GM19452 (cell line): ENCODE data around the gene FAM50A.

Experiments
- ATAC-seq: cut with Tn5 transposase; IDR thresholded peaks from one replicate; pipeline ENCODE4 v1.9.1; 2021; ENCODE audit not compliant: unreplicated experiment

Gene FAM50A

DNA sequence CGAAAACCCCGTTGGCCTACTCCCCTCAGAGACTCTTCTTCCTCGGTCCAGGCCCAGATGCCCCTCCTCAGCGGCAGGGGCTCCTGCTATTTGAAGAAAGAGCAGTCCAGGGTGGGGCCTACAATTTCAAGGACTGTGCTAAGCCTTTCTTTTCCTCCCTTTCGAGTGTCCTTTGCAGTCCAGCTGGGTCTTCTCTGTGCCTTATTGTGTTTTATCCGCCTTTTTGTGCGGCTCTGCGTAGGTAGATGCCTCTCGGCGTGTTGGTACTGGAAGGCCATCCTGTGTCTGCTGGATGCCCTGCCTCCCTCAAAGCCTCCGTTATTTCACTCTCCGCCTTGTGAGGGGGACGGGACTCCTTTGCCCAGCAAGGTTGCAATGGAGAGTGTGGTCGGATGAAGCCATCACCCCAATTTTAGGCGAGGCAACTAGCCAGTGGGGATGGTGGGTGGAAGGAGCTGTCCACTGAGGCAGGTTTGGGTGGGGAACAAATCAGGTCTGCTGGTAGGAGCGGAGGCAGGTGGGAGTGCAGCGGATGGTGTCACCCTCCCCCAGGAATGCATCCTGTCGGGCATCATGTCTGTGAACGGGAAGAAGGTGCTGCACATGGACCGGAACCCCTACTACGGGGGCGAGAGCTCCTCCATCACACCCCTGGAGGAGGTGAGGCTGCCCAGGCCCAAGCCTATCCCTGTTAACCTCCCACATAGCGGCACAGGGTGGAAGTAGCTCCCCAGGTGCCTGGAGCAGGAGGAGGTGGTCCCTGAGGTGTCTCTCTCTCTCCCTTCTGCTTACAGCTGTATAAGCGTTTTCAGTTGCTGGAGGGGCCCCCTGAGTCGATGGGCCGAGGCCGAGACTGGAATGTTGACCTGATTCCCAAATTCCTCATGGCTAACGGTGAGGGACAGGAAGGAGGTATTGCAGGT is 5.7 kb upstream of the FAM50A start:
- no peak for ATAC-seq

DNA sequence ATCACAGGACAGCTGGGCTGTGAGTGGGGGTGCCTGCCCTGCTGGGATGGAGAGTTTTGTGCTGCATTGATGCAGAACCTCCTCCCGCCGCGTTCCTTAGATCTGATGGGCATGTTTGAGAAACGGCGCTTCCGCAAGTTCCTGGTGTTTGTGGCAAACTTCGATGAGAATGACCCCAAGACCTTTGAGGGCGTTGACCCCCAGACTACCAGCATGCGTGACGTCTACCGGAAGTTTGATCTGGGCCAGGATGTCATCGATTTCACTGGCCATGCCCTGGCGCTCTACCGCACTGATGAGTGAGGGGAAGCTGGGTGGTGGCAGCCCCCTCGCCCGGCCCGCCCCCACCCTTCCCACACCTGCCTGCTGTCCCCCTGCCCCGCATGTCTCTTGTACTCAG is 4.1 kb upstream of the FAM50A start:
- no peak for ATAC-seq

DNA sequence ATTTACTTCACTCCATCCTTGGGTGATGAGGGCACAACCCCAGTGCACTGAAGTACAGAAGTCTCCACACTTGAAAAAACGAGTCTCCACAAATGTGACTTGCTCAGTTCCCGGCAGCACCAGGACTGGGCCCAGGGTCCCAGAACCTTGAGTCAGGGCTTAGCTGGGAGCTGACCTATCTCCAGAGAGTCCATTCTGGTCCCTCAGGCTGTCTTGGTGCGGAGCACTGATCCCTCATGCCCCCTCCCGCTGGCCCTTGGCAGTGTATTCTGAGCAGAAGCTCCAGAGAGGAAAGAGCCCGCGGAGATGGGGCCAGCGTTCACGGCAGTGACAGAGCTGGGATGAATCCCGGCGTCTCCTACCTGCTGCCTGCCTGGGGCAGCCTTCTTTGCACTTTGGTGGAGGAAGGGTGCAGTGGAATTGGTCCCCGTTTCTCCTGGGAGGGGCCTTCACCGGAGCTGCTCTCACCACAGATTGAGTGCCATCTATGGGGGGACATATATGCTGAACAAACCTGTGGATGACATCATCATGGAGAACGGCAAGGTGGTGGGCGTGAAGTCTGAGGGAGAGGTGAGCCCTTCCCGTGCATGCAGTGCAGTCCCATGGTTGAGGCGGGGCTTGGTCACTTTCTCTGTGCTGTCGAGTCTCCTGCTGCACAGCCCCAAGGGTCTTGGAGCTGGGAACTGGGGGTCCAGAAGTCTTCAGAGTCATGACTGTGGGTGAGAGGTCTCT is 3.2 kb upstream of the FAM50A start:
- no peak for ATAC-seq

DNA sequence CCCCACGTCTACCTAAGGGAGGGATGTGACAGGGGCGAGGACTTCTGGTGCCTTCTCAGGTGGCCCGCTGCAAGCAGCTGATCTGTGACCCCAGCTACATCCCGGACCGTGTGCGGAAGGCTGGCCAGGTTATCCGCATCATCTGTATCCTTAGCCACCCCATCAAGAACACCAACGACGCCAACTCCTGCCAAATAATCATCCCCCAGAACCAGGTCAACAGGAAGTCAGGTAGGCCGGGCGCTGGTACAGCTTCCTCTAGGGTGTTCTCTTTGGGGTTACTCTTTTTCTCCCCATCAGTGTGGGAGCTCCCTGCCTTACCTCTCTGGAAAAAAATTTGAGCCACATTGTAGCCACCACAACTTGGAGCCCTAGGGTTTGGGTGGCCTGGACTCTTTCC is 2.4 kb upstream of the FAM50A start:
- no peak for ATAC-seq

DNA sequence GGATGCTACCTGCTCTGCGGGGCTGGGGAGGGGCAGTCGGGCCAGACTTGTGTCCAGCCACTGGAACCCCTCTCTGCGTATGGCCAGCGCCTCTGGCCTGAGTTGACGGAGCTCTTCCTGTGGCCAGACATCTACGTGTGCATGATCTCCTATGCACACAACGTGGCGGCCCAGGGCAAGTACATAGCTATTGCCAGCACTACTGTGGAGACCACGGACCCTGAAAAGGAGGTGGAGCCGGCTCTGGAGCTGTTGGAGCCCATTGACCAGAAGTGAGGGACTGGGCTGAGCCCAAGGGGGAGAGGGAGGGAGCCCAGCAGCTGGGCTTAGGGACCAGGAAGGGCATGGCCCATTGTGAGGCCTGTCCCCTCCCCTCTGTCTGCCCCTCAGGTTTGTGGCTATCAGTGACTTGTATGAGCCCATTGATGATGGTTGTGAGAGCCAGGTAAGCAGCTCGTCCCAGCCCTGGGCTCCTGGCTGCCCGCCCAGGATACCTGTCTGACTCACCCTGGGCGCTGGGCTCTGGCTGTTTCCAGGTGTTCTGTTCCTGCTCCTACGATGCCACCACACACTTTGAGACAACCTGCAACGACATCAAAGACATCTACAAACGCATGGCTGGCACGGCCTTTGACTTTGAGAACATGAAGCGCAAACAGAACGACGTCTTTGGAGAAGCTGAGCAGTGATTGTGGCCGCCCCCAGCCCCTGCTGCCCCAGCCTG is 1.8 kb upstream of the FAM50A start:
- no peak for ATAC-seq

DNA sequence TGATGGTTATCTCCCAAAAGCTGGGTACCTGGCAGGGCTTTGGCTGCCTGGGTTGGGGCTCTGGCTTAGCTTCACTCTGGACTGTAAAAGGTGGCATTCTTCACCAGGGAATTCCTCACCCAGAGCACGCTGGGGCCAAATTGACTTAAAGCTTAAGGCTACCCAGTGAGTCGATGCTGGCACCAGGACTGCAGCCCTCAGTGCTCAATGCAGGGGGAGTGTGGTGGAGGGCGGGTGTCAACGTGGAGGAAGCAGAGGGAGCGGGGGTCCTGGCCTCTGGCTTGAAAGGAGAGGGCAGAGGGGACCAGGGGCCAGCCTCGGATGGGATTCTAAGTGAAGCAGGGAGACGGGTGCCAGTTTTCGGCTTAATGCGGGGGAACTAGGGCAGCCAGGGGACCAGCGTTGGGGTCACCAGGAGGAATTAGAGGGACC is 446 bp upstream of the FAM50A start:
- ATAC-seq, result no peak

DNA sequence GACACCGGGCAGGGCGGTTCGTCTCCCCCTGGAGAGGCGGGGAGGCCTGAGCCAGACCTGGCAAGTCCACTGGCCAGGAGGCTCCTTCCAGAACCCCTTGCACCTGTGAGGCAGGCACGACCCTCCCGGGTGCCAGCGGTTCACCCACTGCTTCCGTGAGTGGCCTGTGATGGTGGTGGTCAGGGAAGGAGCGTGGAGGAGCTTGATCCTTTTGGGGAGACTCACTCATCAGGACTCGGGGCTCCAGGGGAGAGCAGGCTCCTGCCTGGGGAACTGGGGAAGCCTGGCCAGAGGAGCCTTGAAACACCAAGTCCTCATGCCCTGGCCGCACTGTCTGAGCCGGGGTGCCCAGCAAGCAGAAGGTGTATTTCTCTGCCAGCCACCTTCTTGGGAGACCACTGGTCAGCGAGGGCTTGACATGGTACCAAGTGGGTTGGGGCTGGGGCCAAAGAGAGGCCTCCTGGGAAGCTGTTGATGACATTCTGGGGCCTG is 860 bp downstream of the FAM50A start:
- ATAC-seq, result no peak

DNA sequence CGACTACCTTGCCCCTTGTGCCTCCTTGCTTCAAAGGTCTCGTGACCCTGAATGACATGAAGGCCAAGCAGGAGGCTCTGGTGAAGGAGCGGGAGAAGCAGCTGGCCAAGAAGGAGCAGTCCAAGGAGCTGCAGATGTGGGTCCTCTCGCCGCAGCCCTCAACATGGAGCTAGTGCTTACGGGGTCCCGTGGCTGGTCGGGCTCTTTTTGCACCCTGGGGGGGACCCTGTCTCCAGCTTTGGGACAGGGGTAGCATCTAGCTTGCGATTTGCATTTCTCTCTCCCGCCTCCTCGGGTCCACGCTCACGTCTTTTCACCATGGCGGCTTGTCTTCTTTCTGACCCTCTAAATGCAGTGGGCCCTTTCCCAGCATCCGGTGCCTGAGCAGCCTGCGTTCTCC is 1.8 kb downstream of the FAM50A start:
- no peak for ATAC-seq

DNA sequence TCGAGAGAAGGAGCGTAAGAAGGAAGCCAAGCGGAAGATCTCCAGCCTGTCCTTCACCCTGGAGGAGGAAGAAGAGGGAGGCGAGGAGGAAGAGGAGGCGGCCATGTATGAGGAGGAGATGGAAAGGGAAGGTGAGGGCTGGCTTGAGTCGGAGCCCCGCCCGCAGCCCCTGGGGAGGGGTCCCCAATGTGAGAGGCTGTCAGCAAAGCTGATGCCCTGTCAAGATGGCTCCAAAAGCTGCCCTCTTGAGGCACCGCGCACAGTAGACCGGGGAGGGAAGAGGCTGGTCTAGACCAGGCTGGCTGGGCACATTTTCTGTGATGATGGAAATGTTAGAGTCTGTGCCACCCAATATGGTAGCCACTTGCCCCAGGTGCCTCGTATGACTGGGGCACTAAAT is 2.5 kb downstream of the FAM50A start:
- no peak for ATAC-seq

DNA sequence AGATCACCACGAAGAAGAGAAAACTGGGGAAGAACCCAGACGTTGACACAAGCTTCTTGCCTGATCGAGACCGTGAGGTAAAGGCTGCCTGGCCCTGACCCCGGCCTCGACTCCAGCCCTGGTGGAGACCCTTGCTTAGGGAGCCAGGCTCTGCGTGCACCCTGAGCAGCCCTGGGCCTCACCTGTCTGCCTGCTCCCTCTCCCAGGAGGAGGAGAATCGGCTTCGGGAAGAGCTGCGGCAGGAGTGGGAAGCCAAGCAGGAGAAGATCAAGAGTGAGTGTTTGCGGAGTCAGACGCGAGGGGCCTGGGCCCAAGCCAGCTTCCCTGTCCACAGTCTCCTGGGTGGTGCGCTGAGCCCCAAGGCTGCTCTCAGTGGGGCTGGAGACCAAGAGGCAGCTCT is 4.5 kb downstream of the FAM50A start:
- ATAC-seq, result no peak

DNA sequence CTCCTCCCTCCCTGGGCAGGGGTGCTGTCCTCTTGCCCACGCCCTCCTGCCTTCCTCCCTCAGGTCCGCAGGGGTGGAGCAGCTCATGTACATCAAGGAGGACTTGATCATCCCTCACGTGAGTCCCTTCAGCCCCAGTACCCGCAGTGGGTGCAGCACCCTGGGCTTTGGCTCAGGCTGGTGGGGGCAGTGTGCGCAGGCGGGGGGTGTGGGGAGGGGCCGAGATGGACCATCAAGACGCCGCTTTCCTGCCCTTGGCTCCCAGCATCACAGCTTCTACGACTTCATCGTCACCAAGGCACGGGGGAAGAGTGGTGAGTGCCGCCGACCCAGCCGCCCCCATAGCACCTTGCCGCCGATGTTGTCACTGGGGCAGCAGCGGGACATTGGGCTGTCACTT is 5.7 kb downstream of the FAM50A start:
- no peak for ATAC-seq

DNA sequence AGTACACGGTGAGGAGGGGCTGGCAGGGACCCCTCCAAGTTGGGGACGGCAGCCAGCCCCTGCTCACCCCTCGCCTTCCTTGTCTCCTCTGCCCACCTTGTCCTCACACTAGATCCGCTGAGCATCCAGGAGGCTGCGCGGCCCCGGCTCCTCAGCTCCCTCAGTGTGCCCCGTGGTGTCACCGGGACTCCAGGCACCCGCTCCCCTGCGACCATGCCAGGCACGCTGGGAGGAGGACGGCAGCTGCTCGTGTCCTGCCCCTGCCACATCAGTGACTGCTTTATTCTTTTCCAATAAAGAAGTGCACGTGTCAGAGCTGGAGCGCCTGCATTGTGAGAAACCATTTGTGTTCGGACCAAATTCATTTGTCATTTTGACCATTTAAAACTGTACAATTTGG is 6.4 kb downstream of the FAM50A start:
- no peak for ATAC-seq

DNA sequence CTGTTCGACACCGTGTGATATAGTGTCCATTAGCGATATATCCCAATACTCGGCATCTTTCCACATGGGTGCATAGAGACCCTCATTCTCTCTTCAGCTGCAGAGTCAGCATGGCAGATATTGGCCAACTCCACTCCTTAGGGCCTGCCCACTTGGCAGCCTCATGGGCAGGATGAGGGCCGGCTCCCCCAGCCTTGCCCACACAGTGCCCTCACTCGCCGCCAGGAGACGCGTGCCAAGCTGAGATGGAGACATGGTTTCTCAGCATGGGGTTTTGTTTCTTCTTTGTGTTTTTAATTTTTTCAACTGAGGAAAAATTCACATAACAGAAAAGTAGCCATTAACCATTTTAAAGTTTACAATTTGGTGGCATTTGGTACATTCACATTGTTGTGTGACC is 8.9 kb downstream of the FAM50A start:
- no peak for ATAC-seq

DNA sequence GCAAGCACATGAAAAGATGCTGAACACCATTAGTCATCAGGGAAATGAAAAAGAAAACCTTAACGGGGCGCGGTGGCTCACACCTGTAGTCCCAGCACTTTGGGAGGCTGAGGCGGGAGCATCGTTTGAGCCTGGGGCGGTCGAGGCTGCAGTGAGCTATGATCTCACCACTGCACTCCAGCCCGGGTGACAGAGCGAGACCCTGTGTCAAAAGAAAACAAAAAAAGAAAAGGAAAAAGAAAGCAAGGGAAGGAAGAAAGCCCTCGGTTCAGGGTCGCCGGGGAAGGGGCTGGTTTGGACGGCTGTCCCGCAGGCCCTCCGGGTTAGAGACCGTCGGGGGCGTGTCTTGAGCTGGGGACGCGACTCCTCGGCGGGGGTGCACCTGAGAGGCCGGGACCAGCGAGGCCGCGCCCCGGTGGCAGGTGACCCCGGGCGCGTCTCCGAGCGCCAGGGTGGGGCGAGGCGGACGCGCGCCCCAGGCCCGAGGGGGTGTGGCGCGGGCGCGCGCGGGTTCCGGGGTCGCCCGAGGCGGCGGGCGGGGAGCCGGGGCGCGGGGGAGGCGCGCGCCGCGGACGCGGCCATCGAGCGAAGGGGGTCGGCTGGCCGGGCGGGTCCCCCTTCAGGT is 13.7 kb downstream of the FAM50A start:
- ATAC-seq, result peak; percentile 47

DNA sequence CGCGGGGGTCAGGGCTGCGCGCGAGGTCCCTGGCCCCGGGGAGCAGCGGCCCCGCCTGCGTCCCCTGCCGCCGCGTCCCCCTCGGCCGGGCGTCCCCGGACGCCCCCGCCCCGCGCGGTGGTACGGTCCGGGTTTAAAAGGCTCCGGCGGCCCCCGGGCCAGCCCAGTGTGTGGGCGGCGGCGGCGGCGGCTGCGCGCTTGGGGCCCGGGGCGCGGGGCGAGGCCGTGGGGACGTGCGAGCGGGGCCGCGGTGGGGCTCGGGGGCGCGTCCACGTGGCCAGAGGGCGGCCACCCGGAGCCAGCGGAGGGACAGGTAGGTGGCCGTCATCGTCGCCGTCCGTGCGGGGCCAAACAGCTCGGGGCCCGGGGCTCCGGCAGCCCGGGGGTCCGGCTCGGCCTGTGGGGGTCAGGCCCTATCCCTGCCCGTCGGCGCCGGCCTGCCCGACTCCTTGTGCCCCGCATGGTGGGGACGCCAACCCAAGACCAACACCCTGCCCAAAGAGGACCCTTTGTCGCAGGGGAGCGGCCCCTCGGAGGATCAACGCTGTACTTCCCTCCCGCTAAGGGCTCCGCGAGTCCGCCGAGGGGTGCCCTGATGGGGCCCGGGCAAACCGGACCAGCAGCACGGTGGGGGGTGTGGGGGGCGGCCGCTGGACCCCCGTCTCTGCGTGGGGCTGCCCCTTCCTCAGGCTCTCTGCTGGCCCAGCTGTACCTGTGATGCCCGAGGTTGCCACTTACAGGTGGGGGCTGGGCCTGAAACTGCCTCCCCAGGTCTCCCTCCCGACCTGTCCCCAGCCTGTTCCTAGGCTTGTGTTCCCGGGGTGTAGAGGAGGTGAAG is 14.4 kb downstream of the FAM50A start, which contains the start of gene PLXNA3:
Gene PLXNA3, plus strand, starts transcription at position 166 of the 838 bp plus-strand sequence. CDS start 1,903 bp downstream, outside the sequence.
- ATAC-seq, result peak; percentile 59

DNA sequence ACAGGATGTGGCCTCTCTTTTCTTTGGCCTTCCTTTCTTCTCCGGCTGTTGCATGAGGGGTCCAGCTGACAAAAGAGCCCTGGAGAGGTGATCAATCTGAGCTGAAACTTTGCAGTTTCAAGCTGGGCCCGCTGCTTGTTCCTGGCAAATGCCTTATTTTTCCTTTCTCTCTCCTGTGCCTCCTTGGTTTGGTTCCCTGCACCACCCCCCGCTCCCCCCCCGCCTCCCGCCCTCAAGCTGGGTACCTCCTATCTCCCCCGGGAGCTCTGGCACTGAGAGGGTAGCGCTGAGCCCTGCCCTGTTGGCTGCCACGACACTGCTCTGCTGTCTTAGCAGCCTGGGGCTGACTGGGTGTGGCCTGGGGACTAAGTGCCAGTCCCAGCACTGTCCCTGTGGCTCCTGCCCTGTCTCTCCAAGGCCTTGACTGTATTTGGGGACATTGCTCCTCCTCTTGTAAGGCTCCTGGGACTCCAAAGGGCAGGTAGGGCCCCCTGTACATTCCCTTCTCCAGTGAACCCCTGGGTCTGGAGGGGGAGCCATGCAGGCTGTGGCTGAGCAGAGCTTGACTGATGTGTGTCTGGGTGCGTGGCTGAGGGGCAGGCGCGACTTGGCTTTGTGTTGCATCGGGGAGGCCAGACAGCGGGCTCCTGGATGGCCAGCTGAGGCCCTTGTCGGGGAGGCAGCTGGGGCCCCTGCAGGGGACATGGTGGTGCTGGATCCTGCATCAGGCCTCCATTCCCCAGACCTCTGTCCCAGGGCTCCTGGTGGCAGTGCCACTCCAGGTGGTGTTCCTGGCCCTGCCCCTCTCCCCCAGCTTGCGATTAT is 15.2 kb downstream of the FAM50A start:
- no peak for ATAC-seq

DNA sequence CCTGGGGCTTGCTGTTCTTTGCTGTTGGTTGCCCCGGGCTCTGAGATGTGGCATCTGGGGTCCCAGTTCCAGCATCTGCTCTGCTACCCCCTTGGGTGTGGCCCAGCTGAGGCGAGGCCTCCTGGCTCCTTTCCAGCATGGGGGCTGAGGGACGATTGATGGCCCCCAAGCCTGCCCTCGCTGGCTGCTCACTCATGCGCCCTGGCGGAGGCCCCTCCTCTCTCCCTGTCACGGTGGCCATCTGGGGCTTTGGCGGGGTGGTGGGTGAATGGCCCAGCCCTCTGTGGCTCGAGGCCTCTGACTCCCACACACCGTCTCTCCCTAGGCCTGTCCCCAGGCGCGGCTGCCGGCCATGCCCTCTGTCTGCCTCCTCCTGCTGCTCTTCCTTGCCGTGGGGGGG is 15.9 kb downstream of the FAM50A start:
- ATAC-seq, result no peak

DNA sequence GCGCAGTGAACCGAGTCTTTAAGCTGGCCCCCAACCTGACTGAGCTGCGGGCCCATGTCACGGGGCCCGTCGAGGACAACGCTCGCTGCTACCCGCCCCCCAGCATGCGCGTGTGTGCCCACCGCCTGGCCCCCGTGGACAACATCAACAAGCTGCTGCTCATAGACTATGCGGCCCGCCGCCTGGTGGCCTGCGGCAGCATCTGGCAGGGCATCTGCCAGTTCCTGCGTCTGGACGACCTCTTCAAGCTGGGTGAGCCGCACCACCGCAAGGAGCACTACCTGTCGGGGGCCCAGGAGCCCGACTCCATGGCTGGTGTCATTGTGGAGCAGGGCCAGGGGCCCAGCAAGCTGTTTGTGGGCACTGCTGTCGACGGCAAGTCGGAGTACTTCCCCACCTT is 16.4 kb downstream of the FAM50A start:
- no peak for ATAC-seq

DNA sequence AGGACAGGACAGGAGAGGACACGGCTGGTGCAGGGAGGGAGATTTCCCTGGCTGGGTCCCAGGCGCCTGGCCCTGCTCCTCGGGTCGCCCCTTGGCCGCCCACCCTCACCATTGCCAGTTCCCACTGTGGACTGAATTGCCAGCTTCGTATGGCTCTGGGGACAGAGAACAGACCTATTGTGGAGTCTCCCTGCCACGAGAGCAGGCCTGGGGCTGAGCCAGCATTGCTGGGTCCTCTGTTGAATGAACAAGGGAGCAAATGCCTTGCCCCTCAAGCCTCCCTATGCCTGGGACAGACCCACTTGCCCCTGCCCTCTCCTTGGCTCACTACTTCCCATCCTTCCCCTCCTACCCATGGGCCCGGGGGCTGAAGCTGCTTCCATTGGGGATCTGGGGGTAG is 18.5 kb downstream of the FAM50A start:
- no peak for ATAC-seq
